Measurements from ENCODE around the gene MON2.

Gene MON2

DNA sequence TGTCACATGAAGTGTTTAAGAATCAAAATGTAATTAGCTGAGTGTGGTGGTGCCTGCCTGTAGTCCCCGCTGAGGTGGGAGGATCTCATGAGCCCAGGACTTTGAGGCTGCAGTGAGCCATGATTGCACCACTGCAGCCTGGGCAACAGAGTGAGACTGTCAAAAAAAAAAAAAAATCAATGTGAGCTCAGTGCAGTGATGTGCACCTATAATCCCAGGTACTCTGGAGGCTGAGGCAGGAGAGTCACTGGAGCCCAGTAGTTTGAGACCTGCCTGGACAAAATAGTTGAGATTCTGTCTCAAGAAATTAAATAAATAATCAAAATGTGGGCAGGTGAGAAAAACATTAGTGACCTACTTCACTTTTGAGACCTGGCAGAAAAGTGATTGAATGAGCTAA lies 140.0 kb downstream of the MON2 start:
- DNase-seq (ENCODE audit: low spot score): no peak

DNA sequence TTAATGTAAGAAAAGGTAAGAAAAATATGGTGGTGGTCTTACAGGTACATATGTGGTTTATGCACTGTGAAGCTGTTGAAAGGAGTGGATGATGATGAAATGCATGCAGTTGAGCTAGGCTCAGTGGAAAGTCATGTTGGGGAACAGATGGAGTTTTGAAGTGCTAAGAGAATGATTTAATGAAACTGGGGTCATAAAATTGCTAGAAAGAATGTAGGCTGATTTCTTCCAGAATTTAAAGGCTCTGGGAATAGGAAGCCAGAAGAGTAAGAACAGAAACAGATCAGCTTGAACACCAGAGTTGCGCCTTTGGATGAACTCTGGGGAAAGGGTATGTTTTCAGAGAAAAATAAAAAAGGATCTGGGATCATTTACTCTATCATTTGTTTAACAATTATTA lies 146.5 kb downstream of the MON2 start:
- DNase-seq (ENCODE audit: low spot score): no peak

DNA sequence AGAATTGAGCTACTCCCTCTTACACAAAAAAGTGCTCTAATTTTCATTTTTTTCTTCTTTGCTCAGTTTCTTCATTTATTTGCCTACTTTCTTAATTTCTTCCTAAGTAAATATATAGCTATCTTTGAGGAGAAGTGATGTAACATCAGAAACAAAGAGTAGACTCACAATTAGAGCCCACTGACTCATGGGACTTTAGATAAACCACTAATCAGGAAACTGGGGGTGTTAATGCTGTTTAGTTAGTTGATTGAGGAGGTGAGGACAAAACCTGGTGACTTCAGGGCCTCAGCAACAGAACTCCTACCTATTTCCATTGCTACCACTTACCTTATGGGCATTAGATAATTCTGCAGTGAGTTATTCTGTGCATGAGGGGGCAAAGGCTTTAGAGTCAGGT lies 151.7 kb downstream of the MON2 start:
- DNase-seq (ENCODE audit: low spot score): no peak

DNA sequence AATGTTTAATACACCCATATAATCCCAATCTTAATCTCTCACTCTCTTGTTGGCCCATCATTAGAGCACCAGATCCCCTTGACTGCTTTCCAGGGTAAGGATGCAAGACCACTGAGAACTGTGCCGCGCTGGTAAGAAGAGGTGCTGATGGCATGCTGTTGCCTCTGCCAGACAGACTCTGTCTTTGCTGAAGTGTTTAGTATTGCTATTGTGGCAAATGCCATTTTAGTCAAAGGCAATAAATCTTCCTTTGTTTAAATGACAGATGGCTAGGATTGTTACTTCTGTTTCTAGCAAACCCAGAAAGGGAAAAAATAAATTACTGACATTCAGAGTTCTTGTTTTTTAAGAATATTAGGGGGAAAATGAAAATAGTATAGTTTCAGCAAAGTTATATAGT lies 152.3 kb downstream of the MON2 start:
- DNase-seq (ENCODE audit: low spot score): peak; percentile 26

DNA sequence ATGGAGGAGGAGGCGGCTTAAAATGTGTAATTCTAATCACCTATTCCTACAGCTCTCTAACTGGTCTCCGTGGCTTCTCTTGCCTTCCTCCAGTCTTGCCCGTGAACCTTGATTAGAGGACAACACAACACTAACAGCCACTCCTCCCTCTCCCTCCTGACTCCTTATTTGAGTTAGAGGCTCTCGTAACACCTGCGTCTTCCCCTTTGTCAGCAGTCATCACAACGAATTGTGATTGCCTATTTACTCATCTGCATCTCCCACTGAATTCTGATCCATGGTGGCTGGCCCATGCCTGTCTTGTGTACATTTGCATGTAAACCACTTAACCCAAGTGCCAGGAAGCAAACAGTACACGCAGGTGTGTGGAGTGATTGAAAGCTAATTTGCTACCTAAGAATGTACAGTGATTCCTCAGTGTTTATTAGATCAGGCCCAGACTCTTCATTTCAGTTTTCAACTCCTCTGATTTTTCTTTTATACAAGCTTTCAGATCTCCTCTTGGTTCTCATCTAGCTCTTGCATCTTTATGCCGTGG lies 154.5 kb downstream of the MON2 start:
- no peak for DNase-seq (ENCODE audit: low spot score)

DNA sequence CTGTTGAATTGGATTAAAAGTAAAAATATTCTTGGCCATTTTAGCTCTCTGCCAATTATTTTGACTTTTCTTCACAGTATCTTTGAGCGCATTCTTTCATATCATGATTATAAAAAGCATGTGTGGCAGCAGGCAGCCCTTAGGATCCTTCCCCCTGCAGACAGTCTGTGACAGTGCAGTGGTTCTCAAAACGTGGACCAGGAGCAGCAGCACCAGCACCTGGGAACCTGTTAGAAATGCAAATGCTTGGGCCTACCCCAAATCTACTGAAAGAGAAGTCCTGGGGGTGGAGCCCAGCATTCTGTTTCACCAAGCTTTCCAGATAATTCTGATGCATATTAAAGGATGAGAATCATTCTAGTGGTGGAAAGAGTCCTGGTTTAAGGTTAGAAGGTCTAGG lies 155.6 kb downstream of the MON2 start:
- DNase-seq (ENCODE audit: low spot score): no peak

DNA sequence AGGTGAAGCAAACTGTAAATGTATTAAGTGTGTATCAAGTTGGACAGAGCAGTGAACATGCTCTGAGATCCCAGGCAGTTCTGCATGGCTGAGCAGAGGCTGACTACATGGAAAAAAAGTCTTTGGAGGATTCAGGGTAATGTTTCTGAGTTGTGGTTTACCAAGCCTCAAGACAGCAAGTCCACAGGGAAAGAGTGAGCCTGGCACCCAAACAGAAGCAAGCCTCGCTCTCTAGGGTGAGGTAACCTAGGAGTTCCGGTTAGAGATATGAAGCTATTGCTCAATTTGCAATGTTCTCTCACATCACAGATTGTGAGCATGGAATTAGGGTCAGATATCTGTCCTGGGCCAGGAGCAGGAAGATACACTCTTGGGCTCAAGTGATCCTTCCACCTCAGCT lies 158.6 kb downstream of the MON2 start:
- no peak for DNase-seq (ENCODE audit: low spot score)

DNA sequence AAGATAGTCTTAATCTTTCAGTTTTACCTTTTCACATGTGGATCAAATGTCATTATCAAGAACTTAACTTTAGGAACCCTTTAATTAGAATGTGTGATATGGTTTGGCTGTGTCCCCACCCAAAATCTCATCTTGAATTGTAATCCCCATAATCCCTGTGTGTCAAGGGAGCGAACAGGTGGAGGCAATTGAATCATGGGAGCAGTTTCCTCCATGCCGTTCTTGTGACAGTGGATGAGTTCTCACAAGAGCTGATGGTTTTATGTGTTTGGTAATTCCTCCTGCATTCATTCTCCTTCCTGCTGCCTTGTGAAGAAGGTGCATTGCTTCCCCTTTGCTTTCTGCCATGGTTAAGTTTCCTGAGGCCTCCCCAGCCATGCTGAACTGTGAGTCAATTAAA lies 160.6 kb downstream of the MON2 start:
- DNase-seq (ENCODE audit: low spot score): no peak

DNA sequence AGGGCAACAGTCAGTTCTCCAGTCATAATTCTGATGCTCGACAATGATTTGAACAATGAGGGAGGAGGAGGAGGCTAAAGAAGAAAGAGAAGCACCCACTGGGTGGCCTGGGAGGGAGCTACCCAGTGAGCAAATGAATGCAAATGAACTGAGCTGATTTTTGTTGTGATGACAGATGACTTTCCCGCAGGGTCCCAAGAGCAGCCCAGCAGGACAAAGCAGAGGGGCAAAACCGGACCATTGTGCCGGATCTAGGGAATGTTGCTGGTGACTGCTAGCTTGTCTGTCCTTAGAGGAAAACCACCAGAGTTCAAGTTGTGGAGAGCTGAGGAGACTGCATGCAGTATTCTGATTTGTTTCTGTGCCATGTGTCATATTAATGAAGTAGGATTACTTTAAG lies 162.8 kb downstream of the MON2 start:
- no peak for DNase-seq (ENCODE audit: low spot score)

DNA sequence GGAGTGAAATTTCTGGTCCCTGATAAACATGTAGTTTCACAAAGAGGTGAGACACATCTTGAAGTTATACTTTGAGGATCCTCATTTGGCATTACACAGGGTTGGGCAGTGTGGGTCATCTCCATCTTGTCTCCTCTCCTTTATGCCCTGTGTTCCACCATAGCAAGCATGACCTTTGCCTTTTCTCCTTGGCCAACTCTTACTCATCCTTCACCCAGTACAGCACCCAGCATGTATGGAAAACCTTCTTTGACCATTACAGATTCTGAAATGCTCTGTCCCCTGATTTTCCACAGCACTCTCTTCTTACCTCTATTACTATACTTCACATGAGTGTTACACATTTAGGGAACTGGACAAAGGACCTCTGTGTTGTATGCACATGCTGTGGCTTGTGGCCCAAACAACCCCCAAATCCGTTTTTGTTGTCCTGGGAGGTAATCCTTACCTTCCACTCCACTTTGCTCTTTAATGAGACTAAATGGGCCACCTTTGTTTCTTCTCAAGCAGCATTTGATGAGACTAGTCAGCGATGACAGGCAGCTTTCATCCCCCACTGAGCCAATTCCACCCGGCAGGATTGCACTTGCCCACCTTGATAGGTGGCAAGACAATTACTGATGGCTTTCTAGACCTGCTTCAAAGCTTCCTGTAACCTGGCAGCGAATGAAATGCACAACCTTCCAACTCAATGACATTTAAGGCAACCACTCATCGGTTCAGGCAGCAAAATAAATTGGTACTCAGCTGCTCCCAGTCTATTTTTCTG lies 163.5 kb downstream of the MON2 start:
- DNase-seq (ENCODE audit: low spot score): no peak

DNA sequence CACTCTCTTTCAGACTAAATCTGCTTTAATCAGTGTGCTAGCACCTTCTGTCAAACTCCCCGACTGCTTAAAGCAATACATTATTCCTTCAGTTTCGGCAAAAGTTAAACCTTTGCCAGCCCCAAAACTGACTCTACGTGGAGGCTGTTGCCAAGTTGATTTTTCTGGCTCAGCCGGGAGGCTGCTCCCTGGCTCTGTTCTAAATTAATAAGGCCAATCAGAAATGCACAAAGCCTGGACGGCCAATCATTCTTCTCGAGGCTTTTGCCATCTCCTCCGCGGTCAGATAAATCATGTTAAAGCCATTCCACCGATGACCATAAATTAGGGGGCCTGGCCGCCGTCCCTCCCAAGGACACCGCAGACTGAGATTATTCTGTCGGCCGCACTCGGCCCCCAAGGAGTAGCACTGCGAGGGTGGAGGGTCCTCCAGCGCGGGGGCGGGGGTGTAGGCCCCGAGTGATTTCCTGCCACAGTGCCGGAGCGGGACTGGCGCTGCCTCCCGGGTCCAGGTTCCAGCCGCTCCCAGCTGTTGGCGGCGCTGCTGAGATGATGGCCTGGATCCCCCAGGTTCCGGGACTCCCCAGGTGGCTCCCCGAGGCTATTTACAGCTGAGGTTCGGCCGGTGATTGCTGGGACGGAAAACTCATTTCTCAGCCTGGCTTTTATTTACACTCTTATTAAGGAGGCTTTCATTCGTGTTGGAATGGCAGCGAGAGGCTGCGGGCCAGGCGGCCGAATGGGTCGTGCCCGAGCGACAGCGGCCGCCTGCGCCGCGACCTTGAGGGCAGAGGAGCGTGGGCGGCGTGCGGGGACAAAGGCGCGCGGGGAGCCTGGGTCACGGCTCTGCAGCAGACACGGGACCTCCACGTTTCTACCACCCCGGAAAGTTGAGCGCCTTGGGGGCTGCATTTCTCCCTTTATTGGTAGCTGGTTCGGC lies 165.1 kb downstream of the MON2 start:
- peak; percentile 71 for DNase-seq (ENCODE audit: low spot score)

DNA sequence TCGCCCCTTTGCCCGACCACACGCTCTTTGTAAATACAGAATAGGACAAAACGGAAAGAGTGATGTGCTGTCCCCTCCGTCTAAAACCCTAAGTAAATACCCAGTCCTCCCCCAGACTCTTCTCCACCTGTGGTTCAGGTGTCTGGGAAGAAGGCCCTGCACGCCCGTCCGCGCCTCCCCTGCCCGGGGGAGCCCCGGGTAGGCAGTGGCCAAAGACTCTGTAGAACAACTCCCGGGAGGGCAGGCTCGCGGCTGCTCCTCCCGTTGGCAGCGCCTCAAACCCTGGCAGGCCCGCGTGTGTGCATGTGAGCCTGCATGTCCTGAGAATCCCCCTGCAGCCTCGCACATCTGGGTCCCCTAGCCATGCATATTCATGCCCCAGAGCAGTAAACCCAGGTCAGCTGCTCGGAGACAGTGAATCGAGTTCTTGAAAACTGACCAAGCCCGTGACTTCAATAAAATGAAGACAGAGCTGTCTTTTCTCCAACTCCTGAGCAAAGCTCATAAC lies 165.8 kb downstream of the MON2 start:
- peak; percentile 61 for DNase-seq (ENCODE audit: low spot score)

DNA sequence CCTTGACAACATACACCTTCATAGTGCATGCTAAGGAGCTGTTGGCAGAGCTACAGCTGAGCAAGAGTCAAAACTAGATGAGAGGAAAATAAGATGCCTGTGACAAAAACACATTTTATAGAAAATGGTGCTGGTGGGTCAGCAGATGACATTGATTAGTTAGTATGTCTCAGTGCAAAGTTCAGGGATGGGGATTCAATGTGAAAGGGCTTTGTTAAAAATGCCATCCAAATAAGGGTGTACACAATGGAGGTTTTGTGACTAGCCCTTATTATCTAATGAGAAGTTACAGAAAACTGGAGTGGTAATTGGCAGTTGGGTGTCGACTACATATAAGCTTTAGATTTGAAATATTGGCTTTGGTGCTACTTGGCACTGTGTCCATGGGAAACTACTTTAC lies 169.0 kb downstream of the MON2 start:
- DNase-seq (ENCODE audit: low spot score): no peak

DNA sequence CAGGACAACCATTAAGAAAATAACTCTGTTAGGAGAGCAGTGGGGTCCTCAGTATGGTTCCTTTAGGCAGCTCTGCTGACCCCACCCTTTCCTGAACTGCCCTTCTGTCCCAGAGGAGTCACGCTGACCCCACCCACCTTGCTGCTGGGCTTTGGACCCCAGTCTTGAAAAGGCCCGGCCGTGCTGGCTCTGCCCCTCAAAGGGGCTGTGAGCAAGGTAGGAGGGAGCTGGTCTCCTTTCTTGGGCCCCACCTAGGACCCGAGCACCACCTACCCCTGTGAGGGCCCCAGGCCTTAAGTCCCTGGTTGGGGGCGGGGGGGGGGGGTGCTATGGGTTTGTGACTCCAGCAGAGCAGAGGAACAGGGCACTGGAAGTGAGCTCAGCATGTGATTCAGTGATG lies 171.1 kb downstream of the MON2 start:
- DNase-seq (ENCODE audit: low spot score): no peak

DNA sequence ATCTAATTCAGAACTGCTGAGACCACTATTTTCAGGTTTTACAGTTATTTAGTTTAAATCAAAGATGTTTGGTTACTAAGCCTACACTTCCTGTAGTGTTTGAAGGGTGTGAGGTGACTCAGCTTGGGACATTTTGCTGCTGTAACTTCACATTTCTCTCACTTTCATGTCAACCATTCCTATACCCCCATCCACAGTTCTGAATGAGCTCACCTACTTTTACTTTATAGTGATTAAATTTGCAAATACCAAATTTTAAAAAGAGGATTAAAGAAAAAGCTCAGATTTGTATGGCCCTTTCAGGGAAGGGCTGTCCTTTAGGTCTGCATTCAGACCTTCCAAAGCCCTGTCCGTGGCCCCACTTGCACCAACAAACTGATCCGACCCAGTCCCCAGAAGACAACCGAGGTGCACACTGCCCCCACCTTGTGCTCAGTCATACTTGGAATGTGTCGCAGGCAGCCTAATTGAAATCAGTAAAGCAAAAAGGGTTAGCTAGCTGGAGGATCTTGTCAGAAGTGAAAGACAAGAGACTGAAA lies 174.4 kb downstream of the MON2 start:
- no peak for DNase-seq (ENCODE audit: low spot score)

DNA sequence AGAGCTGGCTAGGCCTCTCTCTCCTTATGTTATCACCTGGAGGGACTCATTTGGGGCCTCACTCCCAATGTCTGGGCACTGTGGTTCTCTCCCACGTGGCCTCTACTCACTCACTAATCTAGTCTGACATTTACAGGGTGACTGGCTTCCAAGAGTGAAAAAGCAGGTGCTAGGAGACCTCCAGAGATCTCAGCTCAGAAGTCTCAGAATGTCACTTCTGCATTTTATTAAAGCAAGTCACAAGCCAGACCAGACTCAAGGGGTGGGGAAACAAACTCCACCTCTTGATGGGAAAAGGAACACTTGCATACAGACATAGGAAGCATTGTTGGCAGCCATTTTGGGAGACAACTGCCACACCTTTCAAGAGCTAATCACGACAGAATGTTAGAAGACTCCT lies 175.9 kb downstream of the MON2 start:
- no peak for DNase-seq (ENCODE audit: low spot score)

DNA sequence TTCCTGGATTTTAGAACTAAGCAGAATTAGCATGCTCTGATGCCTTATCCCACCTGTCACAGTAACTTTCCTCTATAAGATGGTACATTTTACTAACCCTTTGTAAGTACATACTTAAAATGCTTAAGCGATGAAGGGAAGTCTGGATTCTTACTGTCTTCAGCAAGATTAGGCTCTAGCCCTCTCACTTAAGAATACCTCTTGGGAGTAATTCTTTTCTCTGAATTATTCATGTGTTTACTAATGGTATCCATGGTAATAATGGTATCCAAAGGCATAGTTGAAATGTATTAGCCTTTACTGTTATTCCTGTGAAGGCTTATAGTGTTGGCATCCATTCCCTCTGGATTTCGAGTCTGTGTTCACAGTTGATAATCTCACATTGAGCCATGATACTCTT lies 176.9 kb downstream of the MON2 start:
- no peak for DNase-seq (ENCODE audit: low spot score)

DNA sequence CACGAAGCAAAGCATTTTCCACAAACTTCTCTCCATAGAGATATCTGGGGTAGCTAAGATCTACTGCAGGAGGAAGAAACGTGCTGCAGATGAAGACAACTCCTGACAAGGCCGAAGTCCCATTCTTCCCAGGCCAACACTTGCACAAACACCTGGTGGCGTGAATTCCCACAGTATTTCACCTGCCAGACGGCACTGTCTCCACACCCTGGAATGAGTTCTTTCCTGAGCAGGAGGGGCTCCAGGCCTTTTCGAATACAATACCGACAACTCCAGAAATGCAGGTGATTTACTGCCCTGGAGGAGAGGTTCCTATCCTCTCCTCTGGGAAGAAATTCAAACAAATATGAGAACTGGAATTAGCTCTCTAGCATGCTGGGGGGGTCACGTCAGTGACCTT lies 179.9 kb downstream of the MON2 start:
- DNase-seq (ENCODE audit: low spot score): no peak

DNA sequence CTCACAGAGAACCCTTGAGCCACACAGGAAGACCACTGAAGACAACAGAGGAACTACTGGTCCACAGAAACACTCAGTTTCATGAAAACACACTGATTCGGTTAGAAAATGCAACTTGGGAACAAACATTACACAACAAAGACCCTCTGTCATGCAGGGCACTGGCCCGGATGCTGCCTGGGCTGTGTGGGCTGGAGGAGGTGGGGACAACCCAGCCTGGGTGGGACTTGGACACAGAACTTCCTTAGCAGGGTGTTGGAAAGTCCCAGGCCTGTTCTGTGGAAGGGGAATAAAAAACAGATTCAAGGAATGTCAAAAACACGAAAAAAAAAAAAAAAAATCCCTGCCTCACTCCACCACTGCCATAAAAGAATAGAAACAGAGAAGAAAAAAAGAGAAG lies 181.0 kb downstream of the MON2 start:
- DNase-seq (ENCODE audit: low spot score): peak; percentile 72

DNA sequence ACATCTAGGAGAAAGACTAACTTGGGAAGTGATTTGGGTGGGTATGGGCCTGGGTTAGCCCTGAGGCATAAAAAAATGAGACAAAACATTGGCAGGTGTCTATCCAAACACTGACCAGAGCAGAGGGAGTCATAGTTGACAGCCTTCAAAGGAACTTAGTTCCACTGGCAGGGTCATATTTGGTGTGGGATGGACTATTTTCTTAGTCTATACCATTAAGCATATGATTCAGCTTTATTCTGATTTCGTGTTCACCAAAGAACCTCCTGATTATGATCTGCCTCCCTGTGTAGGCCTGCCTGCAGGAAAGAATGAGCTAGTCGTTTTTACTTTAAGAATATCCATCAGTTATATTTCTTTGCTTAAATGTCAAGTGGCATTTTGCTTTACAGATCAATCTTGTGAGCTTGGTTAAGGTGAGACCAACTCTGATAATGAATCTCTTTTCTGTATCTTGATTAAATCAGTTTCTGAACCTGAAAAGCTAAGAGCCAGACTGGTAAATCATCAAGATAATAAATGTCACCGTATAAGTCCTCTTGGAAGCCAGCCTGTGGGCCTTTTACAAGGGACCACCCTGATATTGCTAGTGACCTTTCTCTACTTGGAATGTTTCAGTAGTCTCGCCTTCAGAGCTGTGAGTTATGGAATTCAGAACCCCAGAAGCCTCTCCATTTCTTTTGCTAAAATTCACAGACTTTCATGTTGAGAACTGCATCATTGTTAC lies 182.9 kb downstream of the MON2 start:
- no peak for DNase-seq (ENCODE audit: low spot score)
